ENCODE data around the gene KCNN3.

KCNN3 gene

DNA sequence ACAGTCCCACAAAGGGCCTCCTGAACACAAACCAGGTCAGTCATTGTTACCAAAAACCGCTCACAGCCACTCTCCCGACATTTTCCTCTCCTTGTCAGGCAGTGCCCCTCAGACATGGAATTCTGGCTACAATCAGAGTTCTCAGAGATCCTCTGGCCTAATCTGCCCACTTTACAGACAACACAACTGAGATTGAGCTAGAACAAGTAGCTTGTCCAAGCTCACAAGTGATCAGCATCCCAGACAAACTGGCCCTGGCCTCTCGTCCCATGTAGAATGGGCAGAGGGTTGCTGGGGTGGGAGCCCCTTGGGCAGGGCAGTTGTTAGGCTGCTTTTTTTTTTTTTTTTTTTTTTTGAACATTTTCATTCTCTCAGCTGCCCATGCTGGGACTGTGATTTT lies 57.2 kb downstream of the KCNN3 start:
- no peak for DNase-seq

DNA sequence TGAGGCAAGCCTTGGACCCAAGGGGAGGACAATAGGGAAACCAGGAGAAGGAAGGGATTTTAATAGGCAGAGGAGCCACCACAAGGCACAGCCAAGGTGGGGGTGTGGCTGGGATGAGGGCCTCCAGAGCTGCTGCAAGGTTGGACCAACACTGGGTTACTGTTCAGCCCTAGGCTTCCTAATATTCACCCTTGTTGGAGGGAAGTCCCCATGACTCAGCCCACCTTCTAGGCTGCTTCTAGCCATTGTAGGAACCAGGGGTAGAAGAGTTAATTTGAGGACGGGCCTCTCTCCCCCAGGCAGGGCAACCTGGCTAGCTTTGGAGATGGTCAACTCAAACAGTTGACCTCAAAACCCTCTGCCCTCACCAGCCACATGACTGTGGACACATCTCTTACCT lies 59.5 kb downstream of the KCNN3 start:
- DNase-seq: no peak

DNA sequence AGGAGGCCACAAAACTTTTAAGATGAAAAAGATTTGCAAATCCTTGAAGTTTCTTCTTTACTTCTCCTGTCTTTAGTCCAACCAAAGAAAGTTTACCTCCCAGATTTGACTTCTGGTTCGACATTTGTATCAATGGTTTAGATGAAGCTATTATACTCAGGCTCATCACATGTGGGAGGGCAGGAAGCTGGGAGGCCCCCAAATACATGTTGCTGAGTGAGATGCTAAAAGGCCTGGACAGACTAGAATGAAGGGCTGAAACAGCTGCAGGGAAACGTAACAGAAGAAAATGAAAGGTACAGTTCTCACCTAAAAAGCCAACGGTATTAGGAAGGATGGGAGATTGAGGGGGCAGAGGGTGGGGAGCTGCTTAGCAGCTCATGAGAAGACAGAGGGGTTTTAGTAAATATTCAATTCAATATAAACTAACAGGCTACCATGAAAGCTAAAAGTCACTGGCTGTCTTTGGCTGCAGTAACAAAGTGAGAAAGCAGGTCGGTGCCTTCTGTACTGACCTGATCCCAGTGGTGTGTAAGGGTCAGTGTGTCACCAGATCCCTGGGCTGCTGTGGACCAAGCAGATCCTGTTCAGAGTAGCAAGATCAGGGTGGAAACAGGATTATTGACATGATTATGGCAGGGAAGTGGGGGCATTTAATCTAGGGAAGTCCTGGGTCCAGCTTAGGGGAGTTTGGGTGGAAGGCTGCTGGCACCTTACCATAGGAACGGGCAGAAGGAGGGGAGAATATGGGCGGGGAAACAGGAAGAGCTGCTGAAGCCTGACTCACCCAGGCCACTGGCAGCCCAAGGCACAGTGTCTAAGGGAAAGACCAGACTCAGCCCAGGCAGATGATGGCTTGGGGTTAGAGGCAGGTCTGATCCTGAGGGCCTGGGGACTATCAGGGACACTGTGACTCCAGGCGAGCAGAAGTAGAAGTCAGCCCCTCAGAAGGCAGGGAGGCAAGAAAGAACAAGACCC lies 60.4 kb downstream of the KCNN3 start:
- DNase-seq: no peak

DNA sequence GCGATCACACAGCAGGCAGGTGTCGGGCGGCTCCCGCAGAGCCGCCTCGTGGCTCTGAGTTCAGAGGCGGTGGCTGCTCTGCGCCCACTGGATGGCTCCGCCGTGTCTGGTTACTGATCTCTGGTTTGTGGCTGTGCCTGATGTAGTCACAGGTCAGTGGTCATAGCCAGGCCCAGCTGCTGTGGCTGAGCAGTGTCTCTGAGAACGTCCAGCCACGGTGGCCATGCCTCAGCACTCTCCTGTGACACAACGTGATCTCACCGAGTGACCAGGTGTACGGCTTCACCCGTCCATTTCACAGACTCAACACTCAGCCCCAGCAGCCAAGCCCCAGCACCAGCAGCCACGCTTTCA lies 61.2 kb downstream of the KCNN3 start:
- DNase-seq: no peak

DNA sequence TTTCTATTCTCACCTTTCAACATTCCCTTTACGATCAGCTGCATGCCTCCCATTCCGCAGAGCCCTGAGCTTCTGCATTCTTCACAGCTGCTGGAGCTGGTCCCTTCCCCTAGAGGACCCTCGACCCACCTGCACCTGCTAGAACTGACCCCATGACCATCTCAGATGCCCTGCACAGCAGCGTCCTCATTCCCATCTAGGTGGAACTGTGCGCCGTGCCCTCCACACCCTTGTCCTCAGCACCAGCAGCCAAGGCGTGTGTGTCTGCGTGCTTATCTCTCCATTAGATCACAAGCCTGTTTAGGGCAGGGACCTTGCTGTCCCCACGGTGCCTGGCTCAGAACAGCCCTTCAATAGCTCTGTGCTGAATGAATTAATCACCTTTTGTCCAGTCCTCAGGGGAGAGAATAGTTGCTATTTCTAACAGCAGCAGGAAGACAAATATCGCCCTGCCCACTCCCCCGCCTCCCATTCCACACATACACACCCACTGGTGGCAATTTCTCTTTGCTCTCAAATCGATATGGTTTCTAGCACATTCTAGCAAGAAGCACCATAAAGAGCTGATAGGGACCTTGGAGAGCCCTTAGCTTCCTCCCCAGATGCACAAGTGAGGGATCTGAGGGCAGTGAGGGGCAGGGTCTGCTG lies 61.7 kb downstream of the KCNN3 start:
- no peak for DNase-seq

- no peak for DNase-seq
Measured at GRCh38 chr1:154807048-154807591, 63.0 kb downstream of the KCNN3 start.

DNA sequence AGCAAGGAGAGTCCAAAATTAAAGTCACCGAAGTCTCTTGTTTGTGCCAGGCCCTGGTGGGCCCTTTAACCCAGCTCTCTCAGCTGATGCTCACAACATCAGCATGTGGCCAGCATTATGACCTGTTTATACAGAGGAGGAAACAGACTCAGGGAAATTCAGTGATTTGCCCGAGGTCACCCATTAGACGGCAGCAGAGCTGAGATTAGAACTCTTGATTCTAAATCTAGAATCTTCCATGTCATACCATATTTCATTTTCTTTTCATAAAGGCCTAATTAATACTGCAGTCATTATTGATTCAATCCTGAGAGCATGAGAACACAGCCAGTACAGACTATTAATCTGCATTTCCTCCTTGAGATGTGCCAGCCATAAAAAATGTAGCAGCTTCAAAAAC lies 63.7 kb downstream of the KCNN3 start:
- DNase-seq: no peak

DNA sequence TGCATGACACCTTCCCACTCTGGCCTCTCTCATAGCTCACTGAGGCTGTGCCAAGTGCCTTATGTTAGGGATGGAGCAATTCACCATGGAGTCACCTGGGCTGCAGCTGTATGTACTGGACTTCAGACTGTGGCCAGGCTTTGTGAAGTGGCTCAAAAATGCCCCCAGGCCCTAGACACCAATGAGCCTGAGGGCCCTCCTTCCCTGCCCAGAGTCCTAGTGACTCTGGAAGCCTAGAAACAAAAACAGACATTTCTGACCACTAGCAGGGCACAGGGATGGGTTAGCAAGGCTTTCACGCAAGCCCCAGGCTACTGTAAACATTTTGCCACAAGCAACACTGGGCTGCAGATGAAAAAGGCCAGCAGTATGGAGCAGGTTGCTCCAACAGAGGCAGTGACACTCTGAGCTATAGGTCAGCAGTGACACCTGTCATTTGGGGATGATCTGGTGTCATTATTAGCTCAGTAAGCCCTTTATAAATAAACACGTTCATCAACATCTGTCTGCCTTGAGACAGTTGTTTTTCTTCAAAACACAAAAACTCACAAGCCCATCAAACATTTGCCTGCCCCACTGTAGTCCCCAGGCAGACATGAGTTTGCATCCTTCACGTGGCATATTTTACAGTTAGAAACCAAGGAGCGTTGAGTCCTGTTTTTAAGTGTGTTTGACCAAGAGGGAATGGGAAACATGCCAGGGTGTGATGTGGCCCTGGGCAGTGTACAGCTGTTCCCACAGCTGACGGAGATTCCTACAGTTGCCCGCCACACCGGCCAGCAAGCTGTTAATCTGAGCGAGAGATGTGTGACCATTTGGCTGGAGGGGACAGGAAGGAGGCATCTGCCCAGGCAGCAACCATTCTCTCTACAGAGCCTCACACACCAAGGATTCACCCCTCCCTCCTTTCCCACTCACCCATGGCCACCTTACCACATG lies 66.8 kb downstream of the KCNN3 start:
- no peak for DNase-seq

DNA sequence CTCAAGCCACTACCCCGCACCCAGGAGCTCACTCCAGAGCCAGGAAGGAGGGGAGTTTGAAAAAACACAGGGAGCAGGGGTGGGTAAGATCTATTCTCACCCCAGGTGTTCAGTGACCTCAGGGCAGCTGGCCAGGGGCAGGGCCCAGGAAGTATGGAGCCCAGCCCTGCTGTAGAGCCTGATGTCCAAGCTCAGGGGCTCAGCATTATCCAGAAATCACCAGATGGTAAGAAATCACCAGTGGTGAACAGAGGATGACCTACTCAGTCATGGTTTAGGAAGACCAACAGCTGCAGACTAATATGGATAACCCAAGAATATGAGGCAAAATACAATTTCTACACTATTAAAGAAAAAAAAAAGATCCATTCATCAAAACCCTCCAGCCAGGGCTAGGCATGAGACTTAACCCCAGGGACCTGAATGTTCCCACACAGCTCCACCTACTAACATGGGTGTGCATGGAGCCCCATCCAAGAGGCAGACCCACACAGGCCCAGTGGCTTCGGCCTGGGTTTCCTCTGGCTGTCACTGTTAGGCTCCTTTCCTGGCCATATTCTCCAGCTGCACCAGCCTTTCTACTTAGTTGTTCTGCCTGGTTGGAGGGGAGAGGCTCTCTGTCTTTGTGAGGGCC lies 67.6 kb downstream of the KCNN3 start:
- DNase-seq: no peak

DNA sequence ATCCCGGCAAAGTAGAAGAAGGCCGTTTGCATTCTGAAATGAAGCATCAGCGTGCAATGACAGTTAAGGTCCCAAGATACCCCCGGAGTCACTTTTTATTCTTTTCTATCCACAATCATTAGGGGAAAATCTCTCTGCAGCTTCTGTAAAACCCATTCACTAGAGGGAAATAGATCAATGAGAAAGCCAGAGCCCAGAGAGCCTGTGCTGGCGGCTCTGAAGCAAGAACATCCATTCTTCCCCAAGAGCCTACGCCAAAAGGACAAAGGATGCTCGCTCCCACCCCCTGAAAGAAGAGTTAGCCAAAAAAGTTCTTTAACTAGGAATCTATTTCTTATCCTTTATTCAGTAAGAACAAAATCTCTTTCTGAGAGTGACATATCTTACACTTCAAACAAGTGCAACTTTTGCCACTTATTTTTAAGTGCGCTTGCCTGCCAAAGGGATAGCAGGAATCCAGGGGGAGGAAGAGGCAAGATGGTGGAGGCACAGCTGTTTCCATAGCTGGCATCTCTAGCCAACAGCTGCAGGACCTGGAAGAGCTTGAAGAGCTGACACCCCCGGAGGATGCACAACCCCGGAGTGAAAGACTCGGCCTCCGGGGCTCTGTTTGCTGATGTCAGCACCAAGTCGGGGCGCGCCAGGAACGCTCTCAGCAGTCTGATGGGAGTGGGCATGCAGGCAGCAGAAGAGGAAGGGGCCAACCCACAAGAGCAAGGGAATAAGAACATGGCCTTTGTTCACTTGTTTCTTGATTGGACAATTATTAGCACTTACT lies 68.7 kb downstream of the KCNN3 start:
- no peak for DNase-seq

DNA sequence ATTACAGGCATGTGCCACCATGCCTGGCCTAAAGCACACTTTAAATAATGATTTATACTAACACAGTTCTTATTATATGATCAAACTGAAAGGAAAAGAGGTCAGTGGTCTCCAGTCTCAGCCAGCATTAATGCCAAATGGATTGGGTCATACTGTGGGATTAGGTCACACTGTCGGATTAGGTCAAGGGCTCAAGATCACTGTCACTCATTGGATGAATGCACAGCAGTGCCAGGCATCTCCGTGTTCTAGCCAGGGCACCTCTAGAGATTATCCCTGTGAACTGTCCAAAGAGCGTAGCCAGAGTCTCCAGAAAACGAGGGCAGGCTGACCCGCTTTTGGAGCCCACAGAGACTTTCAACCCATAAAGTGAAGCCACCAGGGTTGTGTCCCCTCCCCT lies 70.9 kb downstream of the KCNN3 start:
- no peak for DNase-seq

DNA sequence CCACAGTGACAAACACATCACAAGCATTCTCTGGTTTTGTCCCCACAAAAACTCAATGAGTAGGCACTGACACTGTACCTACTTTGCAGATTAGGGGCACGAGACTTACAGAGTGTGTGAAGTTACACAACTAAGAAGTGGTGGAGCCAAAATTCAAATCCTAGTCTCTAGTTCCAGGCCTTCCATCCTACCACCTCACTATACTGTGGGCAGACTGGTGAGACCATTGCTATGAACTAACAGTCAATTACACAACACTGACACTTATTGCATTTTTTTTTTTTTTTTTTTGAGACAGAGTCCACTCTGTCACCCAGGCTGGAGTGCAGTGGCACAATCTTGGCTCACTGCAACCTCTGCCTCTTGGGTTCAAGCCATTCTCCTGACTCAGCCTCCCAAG lies 71.4 kb downstream of the KCNN3 start:
- no peak for DNase-seq

DNA sequence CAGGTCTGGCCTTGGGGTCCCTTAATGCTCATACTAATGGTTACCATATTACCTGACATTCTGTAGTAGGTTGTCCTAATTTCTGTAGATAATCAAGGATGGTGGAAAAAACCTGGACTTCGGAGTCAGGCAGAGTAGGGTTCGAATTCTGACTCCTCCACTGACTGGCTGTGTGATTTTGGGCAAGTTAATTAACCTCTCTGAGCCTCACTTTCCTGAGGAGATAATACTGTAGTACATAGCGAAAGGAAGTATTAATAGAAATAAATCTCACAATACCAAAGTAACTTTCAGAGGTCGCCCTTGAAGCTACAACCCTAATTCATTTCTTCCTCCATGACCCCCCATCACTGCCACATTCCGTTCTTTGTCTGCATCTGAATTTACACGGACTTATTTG lies 72.9 kb downstream of the KCNN3 start:
- DNase-seq: no peak

DNA sequence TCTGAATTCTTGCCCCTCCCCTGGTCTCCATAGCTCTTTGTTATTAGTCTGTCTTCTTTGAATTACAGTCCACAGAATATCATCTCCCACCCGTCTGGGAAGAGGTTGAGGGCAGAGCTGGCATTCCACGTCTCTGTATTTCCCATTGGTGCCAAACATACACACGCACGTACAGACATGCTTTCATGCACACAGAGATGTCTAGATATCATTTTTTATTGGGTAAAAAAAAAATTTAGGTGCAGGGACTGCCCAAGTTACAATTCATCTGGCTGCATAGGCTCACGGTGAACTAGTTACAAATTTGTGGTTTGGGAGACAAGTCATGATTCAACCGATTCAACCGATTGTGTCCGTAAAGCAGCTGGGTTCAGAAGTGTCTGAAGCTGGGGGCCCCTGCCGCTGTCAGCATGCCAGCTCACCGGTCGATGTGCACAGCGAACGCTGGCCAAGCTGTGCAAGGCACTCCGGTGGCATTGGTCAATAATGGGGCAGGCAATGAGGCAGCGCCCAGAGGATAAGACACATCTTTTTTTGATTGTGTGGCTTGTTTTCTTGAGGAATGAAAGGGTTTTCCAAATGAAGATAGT lies 73.7 kb downstream of the KCNN3 start:
- no peak for DNase-seq

DNA sequence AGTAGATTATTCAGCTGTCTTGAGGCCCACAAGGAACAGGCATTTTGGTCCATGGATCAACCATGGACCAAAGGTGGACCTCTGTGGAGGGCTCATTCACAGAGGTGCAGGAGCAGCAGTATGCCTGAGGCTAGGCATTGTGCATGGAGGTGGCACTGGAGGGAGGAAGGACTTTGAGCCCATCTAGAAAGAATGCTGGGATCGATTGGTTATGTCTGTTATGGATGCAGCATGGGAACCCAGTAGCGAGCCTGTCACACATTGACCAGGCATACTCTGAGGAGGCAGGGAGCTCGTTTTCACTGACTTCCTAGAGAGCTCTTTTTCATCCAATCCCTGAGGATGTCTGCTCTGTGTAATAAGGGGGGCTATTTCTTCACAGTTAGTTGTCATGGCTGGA lies 75.5 kb downstream of the KCNN3 start:
- no peak for DNase-seq

DNA sequence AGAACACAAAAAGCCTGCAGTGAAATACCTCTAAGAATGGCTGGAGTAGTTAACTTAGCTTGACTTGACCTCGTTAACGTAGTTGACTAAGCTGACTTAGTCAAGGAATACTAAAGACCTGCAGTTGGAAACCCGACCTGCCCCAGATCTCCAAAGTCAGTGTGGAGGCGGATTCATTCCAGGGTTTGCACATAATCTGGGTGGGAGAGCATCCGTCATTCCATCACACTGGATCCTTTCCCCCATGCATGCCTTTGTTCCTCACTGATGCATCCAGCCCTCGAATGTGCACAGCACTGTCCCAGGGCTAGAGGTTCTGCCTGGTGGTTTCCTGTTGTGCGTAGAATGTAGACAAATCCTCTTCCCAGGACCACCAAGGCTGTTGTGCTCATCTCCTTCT lies 76.4 kb downstream of the KCNN3 start:
- no peak for DNase-seq

GRCh38 chr1:154792899-154793298 lies 77.2 kb downstream of the KCNN3 start:
- no peak for DNase-seq

GRCh38 chr1:154791292-154792166 lies 78.6 kb downstream of the KCNN3 start:
- peak; percentile 76 for DNase-seq

- no peak for DNase-seq
Measured at GRCh38 chr1:154788886-154789285, 81.2 kb downstream of the KCNN3 start.

All from activated naive CD4-positive, alpha-beta T cell treated with anti-CD3 and anti-CD28 coated beads, Interleukin-2, amount 50 U/mL, for 16 hours (primary cell).